Measurements from ENCODE around the gene CDK5RAP2.

CDK5RAP2 gene

GRCh38 chr9:120564589-120564988 is 15.4 kb downstream of the CDK5RAP2 start:
- Histone ChIP-seq H3K27me3 (ENCODE audit: insufficient read depth, low read length, poor library complexity) (no peaks in the 10 kb centered on the region), H4K20me1 (ENCODE audit: insufficient read depth, low read length) (peaks cover 27% of the 10 kb centered on the region; the same call in 1 of the 2 replicates), H3K36me3 (ENCODE audit: insufficient read depth, low read length) (peaks cover 94% of the 10 kb centered on the region), H3K9ac (ENCODE audit: low read depth, low read length) (no peak overlapping the region), H3K79me2 (ENCODE audit: insufficient read depth, low read length) (peaks cover 77% of the 10 kb centered on the region), H3K27ac (ENCODE audit: low read length) (no peak overlapping the region), H3K4me3 (ENCODE audit: low read depth in 1 of 2, low read length in 2 of 2) (no peak overlapping the region), H3K4me1 (ENCODE audit: insufficient read depth, low read length) (no peaks in the 10 kb centered on the region), H3K9me3 (ENCODE audit: insufficient read depth, low read length, severe bottlenecking) (no peaks in the 10 kb centered on the region), H2AFZ (ENCODE audit: low read depth, low read length) (no peak overlapping the region), H3K4me2 (ENCODE audit: insufficient read depth, low read length) (no peak overlapping the region)
- no peak for ATAC-seq (ENCODE audit: insufficient read depth, low read depth)
- TF ChIP-seq EZH2 (IDR thresholded peaks at IDR 0.05; ENCODE audit: borderline replicate concordance, low read depth, low read length, severe bottlenecking) = no peak
- TF ChIP-seq, protein P1, sequence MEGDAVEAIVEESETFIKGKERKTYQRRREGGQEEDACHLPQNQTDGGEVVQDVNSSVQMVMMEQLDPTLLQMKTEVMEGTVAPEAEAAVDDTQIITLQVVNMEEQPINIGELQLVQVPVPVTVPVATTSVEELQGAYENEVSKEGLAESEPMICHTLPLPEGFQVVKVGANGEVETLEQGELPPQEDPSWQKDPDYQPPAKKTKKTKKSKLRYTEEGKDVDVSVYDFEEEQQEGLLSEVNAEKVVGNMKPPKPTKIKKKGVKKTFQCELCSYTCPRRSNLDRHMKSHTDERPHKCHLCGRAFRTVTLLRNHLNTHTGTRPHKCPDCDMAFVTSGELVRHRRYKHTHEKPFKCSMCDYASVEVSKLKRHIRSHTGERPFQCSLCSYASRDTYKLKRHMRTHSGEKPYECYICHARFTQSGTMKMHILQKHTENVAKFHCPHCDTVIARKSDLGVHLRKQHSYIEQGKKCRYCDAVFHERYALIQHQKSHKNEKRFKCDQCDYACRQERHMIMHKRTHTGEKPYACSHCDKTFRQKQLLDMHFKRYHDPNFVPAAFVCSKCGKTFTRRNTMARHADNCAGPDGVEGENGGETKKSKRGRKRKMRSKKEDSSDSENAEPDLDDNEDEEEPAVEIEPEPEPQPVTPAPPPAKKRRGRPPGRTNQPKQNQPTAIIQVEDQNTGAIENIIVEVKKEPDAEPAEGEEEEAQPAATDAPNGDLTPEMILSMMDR (IDR thresholded peaks at IDR 0.05; ENCODE audit: borderline replicate concordance, extremely low read depth, low read length, poor library complexity, severe bottlenecking) = no peak
- no peak for DNase-seq

- Histone ChIP-seq H3K4me2 (ENCODE audit: insufficient read depth, low read length) (no peak overlapping the region), H3K79me2 (ENCODE audit: insufficient read depth, low read length) (peaks cover 86% of the 10 kb centered on the region), H3K9ac (ENCODE audit: low read depth, low read length) (no peak overlapping the region), H4K20me1 (ENCODE audit: insufficient read depth, low read length) (peaks cover 31% of the 10 kb centered on the region; the same call in 1 of the 2 replicates), H3K36me3 (ENCODE audit: insufficient read depth, low read length) (peaks cover 90% of the 10 kb centered on the region), H3K4me3 (ENCODE audit: low read depth in 1 of 2, low read length in 2 of 2) (no peak overlapping the region), H3K4me1 (ENCODE audit: insufficient read depth, low read length) (no peaks in the 10 kb centered on the region), H2AFZ (ENCODE audit: low read depth, low read length) (no peak overlapping the region), H3K27ac (ENCODE audit: low read length) (no peak overlapping the region), H3K27me3 (ENCODE audit: insufficient read depth, low read length, poor library complexity) (no peaks in the 10 kb centered on the region), H3K9me3 (ENCODE audit: insufficient read depth, low read length, severe bottlenecking) (no peaks in the 10 kb centered on the region)
- no peak for DNase-seq
- TF ChIP-seq, protein P1 (IDR thresholded peaks at IDR 0.05; ENCODE audit: borderline replicate concordance, extremely low read depth, low read length, poor library complexity, severe bottlenecking) = no peak
- TF ChIP-seq EZH2 (IDR thresholded peaks at IDR 0.05; ENCODE audit: borderline replicate concordance, low read depth, low read length, severe bottlenecking) = no peak
- ATAC-seq (ENCODE audit: insufficient read depth, low read depth) = no peak
Observed at GRCh38 chr9:120562861-120563443, 17.0 kb downstream of the CDK5RAP2 start.

DNA sequence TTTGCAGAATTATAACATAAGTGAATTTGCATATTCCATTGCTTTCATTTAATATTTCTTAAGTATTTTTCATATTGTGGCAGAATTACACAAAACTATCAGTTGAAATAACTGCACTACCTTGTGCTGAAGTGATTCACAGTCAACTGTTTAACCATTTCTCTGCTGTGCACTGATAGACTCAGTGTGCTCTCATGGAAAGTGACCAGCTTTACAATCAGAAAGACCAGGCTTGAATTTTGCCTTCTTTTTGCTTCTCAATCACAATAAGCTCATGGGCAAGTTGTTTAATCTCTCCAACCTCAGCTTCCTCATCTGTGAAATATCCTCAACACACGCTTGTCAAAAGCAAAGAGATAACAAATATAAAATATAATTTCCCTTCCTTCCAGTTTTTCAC is 18.3 kb downstream of the CDK5RAP2 start:
- ATAC-seq (ENCODE audit: insufficient read depth, low read depth) (no peak), DNase-seq (no peak)
- Histone ChIP-seq H3K4me3 (ENCODE audit: low read depth in 1 of 2, low read length in 2 of 2) (no peak overlapping the region), H4K20me1 (ENCODE audit: insufficient read depth, low read length) (peaks cover 30% of the 10 kb centered on the region; the same call in 1 of the 2 replicates), H3K27ac (ENCODE audit: low read length) (no peak overlapping the region), H3K27me3 (ENCODE audit: insufficient read depth, low read length, poor library complexity) (no peaks in the 10 kb centered on the region), H3K4me2 (ENCODE audit: insufficient read depth, low read length) (no peak overlapping the region), H2AFZ (ENCODE audit: low read depth, low read length) (no peak overlapping the region), H3K4me1 (ENCODE audit: insufficient read depth, low read length) (no peaks in the 10 kb centered on the region), H3K79me2 (ENCODE audit: insufficient read depth, low read length) (peaks cover 84% of the 10 kb centered on the region), H3K9me3 (ENCODE audit: insufficient read depth, low read length, severe bottlenecking) (no peaks in the 10 kb centered on the region), H3K36me3 (ENCODE audit: insufficient read depth, low read length) (peaks cover 85% of the 10 kb centered on the region), H3K9ac (ENCODE audit: low read depth, low read length) (no peak overlapping the region)
- no peak for TF ChIP-seq EZH2 (IDR thresholded peaks at IDR 0.05; ENCODE audit: borderline replicate concordance, low read depth, low read length, severe bottlenecking)
- TF ChIP-seq, protein P1 (IDR thresholded peaks at IDR 0.05; ENCODE audit: borderline replicate concordance, extremely low read depth, low read length, poor library complexity, severe bottlenecking) = no peak
